ENCODE data around the gene MAML2.
A peak's percentile ranks its signal among the peaks of the same experiment; 100 is the strongest.

Gene MAML2

DNA sequence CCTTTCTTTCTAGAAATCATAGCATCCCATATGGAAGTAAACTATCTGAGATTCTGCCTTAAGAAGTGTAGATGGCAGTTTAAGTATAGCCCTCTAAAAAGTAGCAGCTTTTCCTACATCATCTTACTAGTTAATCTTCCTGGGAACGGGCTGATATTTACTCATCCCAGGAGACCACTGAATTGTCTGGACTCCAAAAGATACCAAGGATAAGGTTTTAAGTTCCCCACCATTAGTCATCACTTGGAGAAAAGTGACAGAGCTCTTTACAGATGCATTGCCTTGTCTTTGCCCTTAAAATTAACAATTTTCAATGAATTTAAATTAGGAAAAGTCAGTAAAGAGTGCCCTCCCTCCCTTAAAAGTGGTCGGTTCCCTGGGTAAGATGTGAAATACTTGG lies 129.5 kb downstream of the MAML2 start:
- DNase-seq (ENCODE audit: low read depth, low spot score): no peak

DNA sequence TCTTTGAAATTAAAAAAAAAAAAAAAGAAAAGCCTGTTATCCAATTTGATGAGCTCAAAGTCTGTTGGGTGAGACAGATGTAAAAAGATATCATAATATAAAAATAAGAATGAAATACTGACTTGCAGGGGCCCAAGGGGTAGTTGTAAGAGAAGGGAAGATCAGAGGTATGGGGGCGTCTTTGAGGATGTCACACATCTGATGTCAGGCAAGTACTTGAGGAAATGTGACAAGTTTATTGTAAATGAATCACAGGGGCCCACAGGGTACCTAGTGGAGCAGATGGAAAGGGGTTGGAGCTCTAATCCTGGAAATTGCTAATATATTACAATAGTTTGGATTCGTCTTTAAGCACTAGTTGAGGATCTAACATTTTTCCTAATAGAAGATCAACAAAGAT lies 131.6 kb downstream of the MAML2 start:
- DNase-seq (ENCODE audit: low read depth, low spot score): no peak

DNA sequence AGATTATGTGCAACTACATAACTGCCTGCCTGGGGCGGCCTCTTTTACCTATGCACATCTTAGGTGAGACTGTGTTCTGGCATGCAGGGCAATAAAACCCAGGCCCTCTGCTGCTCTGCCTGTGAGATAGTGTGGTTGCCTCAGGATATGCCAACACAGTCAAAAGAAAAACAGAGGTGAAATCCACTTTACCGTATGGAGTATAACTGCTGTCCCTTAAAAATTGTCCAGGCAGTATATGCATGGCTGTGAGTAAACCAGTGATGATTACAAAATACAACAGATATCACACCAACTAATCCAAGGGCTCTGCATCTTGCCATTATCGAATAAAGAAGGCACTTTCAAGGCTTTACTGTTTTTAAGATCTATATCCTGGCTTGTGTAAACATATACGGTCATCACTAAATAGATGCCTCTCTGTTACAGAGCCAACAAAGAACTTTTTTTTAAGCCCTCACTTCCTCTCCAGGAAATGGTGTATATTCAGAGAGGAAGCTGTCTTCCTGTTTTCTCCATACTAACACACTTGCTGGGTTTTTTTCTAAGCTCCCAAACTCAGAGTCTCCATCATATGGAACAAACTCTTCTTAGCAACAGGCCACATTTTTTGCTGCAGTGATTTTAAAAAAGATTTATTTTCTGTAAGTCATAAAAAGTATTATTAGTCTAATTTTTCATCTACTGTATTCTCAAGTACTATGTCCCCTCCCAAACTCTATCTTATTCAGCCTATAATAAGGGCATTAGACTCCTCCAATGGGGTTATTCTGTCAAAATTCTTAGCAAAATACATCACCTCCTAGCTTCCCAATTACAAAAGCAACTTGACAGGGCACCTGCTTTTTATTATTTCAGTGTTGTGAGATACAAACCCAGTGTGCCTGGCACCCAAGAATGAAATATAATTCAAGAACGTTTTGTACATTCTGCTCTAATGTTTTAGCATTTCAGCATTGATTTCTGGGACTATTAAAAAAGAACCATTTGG lies 135.2 kb downstream of the MAML2 start:
- no peak for DNase-seq (ENCODE audit: low read depth, low spot score)

DNA sequence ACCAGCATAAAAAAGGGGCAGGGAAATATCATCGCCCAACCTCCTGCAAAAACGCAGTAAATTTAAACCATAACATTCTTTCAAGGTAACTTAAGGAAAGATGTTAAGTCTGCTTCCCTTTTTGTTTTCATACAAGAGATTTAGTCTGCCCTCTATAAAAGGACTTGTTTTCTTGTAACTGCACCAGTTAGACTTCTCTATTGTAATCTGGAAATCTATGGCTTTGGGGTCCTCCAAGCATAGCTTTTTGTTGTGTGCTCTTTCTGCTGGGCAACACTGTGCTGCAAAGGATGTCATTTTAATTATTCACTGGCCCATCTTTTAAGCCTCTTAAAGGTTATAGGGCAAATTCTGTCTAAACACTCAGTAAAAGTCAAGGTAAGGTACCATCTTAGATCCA lies 136.0 kb downstream of the MAML2 start:
- no peak for DNase-seq (ENCODE audit: low read depth, low spot score)

DNA sequence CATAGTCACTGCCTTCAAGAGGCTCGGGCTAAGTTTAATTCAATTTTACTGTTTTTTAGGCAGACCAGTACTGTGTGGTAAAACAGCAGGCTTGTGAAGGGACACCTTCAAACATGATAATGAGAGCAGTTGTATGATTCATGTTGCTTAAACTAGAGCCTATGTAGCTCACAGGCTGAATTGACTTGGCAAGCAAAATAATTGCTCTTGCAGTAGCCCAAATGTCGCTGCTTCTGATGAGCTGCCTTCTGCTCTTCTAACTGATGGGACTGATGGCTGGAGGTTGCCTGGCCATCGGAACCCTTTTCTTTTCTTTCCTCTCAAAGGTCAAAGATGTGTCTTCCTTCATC lies 137.6 kb downstream of the MAML2 start:
- no peak for DNase-seq (ENCODE audit: low read depth, low spot score)

DNA sequence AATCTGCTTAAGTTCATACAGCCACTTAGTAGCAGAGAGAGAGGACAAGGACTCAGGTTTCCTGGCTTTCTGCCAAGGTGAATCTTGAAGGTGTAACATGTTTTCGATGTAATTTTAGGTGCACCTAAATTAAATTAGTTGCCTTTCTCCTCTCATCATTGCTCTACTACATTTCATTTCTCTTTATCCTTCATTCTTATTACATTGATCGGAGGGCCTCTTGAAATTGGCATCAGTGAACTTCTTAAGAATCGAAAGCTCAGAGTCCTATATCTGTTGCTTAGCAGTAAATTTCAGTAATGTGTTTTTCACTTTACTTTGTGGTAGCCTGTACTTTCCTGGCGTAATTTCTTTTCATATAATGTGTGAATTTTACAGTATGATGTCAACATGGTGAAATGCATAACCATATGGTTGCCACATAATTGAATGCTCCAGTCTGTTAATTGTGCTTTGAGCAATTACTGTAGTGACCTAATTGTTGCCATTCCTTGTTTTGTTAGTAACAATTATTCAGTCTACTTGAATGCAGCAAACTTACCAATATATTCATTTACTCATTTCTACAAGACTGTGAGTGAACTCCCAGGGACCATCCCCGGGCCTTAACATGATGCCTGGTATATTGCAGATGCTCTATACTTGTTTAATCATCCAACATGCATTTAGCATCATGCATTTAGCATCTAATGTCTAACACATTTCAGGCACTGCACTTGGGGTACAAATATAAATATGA lies 138.1 kb downstream of the MAML2 start:
- DNase-seq (ENCODE audit: low read depth, low spot score): no peak

DNA sequence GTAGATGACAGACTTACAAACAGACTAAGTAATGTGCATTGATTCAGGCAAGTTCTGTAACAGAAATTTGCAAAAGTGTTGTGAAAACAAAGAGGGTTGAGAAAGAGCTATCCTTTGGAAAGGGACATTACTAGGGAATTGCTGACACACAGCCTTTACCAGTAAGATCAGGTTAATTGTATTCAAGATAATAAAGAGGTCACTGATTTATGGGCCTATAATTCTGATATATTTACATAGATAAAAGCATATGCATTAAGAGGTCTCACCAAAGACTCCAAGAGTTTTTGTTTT lies 138.7 kb downstream of the MAML2 start:
- DNase-seq (ENCODE audit: low read depth, low spot score): no peak

DNA sequence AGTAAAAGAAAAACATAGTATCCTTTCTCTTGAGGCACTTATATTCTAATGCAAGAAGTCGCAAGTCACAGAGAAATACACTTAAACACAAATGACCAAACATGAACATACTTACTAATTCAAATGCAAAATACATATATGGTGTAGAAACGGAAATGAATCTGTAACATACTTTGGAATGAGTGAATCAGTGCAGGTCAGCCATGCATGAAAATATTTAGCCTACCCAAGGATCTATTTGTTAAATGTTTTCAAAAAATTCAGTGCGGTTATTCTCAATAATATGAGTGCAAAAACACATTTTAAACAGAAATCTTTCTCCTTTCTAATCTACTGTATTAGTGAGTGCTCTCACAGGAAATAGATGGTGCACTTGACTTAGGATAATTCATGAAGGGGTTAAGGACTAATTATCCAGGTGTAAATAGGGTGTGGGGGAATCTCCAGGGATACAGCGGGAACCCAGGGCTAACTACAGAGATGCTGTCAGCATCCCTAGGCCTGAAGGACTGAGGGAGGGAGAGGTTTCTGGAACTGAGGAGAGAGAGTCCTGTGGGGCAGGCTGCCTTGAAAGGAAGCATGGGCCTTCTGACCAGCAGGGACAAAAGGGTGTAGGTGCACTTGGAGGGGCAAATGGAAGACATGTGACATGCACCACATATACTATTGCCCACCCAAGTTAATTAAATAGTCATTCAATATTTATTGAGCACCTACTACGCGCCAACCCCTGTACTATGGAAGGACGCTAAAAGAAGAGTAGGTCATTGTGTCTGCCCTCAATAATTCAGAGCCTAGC lies 139.2 kb downstream of the MAML2 start:
- DNase-seq (ENCODE audit: low read depth, low spot score): no peak

DNA sequence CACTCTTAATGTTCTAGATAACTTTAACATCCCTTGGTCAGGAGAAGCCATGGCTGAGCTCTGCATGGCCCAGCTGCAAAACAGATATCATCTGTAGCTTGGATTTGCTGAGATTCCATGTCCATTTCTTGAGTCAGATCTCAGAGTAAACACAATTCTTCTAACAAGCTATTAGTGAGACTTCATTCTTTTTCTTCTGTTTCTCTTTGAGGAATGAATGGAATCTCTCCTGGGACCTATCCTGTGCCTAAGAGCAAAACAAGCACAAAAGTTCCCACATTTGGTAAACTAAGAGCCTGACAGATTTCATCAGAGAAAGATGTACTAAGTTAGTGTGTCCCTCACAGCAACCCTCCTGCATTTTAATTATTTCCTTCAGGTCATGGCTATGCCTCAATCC lies 142.8 kb downstream of the MAML2 start:
- DNase-seq (ENCODE audit: low read depth, low spot score): no peak

DNA sequence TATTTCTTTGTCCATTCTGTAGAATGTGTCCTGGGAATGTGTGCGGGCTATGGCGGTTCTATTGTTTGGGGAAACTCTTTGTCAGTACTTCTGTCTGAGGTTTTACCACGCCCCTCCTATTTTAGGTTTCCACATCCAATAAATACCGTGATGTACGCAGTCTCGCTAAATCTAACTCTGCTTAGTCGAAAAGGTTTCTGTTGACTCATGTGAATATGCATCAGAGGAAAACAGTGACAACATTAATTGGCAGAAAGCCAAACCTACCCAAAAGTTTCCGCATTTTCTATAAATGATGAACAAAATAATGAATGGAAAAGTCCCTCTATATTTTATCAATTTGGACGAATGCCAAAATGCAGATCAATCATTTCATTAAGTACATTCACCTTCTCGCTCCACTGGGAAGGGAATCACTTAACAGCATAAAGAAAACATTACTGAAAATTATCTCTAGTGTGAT lies 143.4 kb downstream of the MAML2 start:
- no peak for DNase-seq (ENCODE audit: low read depth, low spot score)

DNA sequence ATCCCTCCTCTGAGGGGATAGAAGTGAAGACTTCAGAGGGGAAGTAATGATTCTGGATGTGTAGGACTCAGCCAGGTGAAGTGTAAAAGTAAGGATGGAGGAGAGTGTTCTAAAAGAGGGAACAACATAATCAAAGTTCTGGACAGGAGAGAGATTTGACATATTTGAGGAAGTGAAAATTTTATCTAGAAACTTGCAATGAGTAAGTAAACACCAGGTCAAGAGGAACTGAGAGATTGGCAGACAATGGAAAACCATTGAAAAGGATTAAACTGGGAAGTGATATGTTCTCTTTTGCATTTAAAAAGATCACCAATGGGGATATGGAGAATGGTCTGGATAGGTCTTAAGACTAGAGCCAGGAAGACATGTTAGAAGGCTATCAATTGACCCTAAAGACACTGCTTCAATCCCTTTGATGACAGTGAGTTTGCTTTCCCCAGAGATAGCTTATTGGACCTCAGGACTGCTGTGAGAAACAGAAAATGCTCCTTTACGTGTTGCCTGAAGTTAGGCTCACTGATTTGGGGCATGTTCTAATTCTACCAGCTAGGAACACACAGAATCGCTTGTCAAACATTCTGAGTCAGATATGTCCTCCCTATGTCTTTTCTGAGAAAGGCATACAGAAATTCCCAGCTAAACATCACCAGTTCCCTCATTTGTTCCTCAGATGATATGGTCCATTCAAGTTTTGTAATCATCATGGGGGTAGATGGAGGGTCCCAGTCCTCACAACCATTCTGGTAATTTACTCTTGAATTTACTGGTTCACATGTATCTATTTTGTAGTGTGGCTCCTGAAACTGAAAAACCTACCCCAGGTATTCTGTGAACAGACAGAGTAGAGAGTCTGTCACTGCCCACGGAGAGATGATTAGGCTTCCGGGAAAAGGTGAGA lies 144.9 kb downstream of the MAML2 start:
- no peak for DNase-seq (ENCODE audit: low read depth, low spot score)

DNA sequence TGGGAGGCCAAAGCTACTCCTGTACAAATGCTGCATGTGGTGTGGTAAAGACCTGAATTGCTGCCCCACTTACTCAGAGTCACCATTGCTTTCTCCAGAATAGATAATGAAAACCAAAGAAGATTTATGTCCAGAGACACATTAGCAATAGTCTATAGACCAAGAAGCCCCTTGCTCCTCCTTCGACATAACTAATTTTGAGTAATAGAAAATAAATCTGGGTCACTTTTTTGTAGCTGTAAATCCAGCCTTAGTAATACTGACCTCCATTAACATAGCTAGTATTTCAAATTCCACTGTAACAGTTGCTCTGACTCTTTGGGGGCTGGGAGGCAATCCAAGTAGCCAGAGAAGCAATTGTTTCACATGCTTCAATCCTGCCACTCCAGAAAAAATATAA lies 145.9 kb downstream of the MAML2 start:
- DNase-seq (ENCODE audit: low read depth, low spot score): no peak

DNA sequence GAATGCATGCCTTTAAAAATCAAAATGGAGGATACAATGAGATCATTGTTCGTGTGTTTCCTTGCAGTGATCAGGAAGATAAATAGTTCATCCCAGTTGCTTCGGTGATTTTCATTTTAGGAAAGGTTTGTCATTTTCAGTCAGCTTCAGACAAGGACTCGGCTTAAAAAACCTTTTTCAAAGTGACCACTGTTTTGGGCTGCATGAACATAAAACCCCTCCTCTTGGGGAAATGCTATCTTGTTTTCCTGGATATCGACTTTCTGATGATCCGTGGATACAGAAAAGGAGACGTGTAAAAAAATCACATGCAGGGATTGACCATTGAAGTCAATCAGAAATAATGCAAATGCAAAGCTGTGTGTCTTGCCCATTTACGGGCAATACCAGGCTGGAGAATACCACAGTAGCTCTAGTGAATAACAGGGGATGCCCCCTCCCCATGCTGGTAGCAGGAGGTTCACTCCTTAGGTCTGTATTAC lies 146.8 kb downstream of the MAML2 start:
- no peak for DNase-seq (ENCODE audit: low read depth, low spot score)

DNA sequence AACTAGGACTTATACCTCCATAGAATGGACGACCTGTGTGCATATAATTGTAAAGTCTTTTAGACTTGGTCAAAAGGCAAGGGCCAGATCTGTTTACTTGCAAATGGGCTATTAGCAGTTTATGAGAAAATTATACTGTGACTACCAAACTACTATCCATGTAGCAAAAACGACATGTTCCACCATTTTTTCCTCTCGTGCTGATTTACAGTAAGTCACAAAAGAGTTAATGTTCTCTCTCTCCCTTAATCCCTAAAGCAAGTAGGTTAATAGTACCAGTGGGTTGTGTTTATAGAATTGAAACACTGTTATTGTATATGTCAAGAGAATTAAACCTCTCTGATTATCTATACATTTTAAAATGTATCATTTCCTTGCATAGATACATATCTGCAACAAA lies 147.3 kb downstream of the MAML2 start:
- no peak for DNase-seq (ENCODE audit: low read depth, low spot score)

DNA sequence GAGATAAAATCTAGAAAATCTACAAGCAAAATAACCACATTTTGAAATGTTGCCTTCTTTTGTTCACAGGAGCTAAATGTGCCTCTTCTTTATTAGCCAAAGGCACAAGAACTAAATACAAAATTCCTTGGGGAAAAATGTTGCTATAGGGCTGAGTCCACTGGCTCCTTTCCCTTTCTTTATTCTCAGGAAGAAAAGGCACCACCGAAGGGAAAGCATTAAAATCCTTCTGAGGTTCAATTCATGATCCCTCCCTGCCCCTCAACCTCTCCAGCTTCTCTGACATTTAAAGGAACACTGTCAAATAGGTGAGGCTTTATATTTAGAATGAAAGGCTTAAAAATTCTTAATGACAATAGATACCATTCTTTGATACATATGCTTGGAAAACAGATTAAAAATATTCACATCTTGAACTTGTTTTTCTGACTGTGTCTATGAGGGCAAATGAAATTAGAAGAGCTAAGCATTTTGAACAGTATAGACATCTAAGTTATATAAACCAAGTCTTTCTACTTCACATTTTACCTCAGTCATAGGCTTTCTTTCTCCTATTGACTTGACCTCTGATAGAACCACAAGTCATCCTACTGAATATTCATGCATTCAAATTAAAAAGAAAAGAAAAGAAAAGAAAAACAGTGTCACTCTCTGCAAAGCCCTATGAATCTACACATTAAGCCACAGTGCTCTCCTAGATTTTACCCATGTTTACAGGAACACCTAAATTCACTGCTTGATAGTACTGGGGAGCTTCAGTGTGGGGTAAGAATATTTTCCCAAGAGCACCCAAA lies 148.2 kb downstream of the MAML2 start:
- DNase-seq (ENCODE audit: low read depth, low spot score): no peak

DNA sequence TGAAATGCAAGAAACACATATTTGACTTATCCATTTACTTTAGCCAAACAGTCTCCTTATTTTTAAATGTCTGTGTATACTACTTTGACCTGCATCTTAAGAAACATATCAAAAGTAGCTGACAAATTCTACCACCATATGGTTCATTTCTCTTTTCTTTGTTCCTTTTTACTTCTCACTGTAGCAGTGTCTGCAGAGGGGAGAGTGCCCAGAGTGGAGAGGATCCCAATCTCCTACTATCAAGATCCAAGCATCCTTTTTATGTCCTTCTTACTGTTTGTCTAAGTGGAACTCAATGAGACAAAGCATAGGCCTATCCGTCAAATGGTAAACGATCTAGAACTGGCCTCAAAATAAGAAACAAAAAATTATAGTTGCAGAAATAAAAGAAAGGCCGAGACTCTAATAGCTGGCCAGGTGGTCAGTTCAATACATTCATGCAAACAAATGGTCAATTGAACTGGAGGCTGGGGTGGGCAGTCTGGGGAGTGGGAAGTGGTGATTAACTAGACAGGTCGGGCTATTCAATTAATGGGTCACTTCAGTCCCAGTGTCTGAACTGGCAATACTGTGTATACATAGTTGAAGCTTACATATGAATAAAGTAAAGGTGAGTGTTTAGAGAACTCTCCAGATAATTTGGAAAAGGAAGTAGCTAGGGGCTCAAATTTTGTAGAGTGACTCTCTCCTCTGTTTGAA lies 149.1 kb downstream of the MAML2 start:
- no peak for DNase-seq (ENCODE audit: low read depth, low spot score)

DNA sequence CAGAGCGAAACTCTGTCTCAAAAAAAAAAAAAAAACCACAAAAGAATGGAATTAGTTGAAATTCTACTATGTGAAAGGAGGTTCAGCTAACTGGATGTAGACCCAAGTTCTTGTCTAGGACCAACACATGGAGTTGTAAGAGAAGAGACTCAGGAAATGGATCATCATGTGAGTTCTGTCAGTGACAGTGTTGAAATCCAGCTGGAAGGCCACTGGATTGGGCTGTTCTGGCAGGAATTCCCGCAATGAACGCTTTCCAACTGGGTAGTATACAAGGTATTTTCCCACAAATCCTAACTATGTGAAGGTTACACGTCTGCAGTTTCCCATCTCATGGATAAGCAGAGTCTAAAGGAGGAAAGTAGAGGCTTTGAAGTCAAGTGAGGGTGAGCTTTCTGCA lies 151.2 kb downstream of the MAML2 start:
- no peak for DNase-seq (ENCODE audit: low read depth, low spot score)

DNA sequence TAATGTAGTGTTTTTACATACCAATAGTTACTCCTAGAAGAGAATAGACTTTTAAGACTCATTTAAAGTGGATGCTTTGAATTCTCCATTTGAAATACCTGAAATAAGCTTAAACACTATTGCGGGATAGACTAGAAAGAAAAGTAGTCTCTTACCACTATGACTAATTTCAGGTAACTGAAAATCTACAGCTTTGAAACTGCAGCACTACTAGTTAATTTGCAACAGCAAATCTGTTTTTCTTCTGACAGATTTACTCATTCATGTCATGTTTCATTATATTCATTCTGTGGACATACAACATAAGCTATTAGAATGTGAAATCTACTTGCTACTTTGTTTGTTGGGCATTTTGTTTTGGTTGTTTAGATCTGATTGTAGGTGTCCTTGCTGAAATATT lies 153.6 kb downstream of the MAML2 start:
- no peak for DNase-seq (ENCODE audit: low read depth, low spot score)

DNA sequence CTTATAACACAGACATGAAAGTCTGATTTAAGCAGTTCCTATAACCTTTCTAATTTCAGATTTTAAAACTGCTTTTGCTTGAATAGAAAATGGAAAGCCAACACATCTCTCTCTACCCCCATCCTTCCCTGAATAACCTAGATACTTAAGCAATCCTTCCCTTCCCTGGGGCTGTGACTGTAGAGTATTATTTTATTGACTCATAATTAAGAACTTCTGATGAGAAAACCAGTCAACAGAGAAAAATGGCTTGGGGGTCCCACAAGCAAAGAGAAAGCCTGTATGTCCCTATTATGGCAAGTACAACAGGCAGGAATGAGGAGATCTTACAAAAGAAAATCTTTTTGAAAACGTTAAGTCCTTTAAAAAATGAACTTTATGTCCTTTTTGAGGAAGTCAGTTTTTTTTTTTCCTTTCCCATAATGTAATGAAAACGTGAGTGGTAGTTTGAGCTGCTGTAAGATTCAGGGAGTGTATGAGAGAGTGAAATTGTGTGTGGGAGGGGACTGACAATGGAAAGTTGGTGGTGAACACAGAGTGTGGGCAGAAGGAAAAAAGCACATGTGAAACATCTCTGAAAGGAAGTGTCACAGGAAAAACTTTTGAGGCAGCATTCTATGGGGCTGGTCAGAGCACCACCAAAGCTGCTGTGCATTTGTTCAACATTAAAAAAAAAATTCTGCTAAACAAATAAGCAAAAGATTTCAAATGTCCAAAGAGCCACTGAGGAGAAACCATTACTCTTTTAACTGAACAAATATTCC lies 154.6 kb downstream of the MAML2 start:
- peak; percentile 16 for DNase-seq (ENCODE audit: low read depth, low spot score)
